GM19240 (cell line): ENCODE results near the gene VSTM2L.

ENCODE experiments used
- DNase-seq: peaks from one replicate; pipeline ENCODE4 v3.0.0; 2011; ENCODE audit warnings: low spot score; ENCODE audit not compliant: insufficient read length

VSTM2L gene

DNA sequence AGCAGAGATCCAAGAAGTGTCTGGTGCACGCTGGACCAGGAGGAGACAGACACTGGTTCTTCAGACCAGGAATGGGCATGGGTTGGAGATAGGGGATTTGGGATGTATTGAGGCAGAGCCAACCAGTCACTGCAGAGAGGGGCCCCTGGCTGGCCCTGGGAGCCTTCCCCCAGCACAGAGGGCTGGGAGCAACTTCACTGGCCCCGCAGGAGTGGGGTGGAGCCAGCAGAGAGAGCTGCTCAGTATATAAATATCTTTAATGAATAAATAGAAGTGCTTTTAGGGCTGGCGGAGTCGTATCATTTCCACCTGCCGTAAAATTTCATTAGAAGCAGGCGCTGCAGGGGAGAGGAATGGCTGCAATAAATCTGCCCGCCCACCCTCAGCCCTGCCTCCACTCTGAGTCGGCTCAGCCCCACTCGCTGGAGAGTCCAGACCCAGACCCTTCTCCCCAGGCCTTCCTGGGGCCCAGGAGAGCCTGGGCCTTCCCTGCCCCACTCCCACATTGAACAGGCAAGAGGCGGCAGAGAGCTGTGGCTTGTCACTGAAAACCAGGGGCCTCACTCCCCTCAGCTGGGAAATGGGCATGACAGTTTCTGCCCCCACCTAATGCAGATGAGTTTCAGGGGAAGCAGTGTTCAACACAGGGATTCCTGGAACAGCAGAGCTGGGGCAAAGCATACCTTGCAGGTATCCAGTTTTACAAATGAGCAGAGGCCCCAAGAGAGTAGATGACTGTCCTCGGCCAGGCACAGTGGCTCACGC is 23.9 kb upstream of the VSTM2L start:
- no peak for DNase-seq

DNA sequence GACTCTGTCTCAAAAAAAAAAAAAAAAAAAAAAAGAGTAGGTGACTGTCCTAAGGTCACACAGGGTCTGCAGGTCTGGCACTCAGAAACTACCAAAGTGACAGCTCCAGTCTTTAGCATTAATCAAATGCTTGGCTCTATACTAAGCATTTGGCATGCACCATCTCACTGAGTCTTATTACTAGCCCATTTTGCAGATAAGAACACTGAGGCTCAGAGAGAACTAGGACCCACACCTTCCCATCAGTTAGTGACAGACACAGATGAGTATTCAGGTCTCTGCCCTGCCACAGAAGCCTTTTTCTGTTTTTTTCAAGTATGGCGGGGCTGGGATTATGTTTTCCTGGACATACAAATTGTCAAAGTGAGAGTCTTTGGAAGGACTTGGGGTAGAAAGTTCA is 23.1 kb upstream of the VSTM2L start:
- no peak for DNase-seq

DNA sequence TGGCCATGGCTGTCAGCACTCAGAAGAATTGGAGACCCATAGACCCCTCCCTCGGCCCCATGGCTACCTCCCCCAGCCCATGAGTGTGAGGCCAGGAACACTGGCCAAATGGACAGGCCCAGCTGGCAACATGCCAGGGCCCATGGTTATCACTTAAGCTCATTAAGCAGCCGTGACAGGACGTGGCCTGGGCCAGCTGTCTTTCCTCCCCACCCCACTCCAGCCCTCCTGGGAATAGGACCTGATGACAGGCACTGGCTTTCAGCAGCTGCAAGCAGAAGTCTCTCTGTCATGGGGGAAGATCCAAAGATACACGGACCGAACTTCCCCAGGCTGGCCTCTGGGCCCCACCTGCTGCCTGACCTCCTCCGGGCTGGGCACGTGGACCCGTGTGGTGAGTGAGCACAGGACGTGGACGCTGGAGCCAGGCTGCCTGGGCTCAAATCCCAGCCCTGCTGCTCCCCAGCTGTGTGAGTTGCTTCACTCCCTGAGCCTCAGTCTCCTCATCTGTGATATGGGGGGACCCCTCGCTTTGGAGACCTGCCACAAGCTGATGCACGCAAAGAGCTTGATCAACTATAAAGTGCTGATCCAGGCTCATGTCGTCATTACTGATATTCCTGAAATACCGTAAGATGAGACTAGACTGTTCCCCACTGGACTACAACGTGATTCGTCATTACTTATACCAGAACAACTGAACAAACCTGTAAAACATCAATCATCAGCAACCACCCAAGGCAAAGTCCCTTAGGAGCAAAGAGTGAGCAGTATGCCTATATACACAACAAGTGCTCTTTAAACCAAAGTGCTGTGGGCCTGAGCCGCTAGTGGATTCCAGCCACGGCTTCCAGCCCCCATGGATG is 22.0 kb upstream of the VSTM2L start:
- DNase-seq, result no peak

DNA sequence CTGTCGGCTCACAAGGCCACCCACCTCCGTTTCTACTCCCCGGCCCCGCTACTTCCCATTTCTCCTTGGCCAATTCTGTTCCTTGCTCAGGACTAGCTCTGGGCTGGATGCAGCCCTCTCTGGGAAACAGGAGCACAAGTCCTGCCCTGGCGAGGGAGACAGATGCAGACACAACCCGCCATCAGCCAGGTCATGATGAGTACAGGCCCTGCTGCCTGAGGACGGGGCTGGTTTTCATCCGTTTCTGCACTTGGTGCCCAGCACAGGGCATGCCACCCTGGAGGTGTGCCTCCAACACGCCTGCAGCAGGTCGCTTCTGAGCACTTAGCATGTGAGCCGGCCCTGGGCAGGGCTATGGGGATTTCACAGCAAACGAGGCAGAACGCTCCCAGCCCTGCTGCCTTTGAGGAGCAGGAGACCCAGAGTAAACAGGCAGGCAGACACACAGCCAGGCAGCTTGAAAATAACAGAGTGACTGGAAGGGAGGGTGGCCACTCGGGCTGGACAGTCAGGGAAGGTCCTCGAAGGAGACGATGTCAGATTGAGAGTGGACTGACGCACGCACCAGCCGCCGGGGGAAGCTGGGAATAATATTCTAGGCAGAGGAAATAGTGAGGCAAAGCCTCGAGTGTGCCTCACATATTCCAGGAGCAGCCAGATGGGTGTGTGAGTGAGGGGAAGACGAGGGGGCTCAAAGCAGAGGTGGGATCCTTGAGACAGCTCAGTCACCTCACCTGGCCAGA is 21.2 kb upstream of the VSTM2L start:
- no peak for DNase-seq

DNA sequence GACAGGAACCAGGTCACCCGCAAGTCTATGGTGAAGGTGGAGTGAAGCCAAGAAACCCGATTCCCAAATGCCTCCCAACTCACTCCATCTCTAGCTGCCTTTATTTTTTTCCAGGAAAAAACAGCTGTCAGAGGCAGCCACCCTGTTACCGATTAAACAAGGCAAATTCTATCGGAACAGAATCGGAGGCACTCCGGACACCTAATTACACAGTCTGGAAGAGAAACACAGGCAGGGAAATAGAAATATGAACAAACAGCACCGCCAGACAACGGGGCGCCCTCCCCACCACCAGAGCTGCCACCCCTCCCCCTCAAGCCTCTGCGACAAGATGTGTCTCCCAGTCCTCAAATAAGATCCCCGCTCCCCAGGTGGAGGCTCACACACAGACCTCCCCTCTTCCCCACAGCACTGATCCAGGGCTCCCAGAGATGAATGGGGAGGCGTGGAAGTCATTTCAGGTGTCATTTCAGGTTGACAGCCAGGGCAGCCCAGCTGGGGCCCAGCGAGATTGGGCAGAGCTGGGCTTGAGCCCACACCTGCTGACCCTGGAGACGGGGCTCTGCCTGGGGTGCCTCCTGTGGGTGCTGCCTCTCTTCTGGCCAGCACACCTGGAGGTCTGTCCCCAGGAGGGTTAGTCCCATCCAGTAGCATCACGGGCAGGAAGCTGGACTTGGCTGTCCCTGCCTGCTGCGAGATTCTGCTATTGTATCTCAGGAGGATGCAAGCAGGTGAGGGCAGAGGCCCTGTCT is 19.8 kb upstream of the VSTM2L start:
- no peak for DNase-seq

DNA sequence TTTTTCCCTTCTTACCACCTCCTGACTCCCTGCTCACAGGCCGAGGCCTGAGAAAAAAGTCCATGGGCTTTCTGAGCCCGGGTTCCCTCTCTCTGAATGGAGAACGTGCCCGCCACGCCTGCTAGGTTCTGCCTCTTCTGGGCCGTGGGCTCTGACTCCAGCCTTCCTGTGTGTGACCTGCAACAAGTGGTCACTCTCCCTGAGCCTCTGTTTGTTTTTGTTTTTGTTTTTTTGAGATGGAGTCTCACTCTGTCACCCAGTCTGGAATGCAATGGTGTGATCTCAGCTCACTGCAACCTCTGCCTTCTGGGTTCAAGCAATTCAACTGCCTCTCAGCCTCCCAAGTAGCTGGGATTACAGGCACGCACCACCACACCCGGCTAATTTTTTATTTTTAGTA is 17.9 kb upstream of the VSTM2L start:
- no peak for DNase-seq

DNA sequence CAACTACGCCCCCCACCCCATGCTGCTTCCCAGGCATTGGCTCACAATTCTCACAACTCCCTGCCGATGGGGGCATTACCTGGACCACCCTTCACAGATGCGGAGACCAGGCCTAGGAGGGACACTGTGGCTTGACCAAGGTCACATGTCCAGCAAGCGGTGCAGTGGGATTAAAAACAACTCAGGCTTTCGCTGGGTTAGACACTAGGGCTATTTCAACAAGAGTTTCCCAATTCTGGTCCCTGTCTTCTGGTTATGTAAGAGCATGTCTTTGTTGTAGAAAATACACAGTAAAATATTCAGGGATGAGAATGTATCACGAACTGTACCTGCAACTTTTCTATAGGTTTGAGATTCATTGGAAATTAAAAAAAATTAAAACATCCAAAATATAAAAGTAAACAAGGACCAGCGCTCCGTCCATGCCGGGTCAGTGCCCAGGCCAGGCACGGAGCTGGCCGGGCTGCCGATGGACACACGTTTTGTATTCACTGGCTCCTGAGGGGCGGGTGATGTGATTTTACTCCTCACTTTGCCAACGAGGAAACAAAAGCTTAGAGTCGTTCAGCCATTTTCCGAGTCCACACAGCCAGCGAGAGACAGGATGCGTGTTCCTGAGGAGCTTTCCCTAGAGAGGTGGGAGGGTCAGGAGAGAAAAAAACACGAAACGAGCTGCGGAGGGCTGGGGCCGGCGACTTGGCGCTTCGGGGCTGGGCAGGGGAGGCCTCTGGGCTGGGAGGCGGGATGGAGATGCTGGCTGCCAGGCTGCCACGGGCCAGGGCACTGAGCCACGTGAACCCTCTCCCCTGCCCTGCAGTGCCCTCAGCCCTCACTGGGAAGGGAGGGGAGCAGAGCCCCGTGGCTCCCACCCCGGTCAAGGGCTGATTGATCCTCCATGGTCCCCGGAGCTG is 17.1 kb upstream of the VSTM2L start:
- no peak for DNase-seq

DNA sequence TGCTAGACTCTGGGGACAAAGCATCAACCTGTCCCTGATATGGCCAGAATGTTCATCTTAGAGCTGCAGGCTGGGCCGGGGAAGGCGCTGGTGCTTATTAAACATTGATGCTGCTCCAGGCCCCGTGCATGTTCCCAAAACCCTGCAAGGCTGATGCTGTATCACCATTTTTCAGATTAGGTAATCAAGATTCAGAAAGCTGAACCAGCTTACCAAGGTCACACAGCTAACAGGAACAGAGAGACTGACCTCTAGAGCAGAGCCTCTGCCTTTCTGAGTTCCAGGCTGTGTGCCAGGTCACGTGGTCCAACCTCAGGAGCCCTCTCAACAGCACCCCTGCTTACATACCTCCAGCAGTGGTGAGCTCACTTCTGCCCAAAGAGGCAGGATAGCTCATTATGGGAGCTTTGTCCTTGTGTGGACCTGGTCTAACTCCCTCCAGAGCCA is 16.1 kb upstream of the VSTM2L start:
- no peak for DNase-seq

DNA sequence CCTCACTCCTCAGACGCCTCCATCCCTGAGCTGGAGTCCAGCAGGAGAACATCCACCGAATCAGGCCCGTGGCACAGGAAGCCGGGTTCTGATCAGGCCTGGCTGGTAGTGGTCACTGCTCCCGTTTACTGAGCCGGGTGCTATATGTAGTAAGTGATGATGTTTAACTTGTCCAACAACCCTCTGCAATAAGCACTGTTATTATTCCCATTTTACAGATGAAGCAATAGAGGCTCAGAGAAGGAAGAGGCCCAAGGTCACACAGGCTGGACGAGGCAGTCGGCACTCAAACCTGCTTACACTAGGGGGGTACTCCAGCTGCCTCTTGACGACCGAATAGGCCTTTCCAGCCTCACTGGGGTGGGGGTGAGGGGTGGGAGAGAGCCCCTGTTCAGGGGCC is 14.3 kb upstream of the VSTM2L start:
- no peak for DNase-seq

DNA sequence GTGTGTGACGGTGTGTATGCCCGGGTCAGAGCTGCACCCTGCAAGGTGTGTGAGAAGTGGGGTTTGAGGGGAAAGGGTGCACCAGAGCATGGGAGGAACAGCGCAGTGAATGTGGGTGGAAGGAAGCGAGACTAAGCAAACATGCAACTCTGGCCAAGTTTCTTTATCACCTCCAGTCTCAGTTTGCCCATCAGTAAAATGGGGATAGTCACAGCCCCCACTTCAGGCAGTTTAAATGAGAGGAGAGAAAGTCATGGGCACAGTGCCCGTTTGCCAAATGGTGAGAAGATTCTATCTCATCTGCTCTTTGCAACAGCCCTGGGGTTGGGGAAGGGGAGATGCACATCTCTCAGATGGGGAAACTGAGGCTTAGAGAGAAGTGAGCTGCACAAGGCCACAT is 12.8 kb upstream of the VSTM2L start:
- DNase-seq, result no peak

DNA sequence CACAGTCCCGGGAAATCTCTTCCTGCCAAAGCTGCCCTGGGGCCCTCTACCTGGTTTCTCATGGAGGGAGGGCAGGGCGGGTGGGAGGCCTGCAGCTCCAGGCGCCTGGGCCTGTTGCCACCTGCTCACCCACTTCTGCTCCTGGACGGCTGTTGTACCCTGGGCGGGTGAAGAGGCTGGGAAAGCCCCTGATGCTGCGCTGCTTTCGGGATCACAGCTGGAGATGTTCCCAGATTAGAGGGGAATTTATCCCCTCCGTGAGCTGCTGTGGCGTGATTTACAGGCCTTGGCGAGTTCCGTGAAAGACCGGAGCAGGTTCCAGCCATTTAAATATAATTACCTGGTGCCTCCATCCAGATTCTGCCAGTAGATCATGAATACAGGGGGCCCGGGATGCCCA is 12.3 kb upstream of the VSTM2L start:
- no peak for DNase-seq

DNA sequence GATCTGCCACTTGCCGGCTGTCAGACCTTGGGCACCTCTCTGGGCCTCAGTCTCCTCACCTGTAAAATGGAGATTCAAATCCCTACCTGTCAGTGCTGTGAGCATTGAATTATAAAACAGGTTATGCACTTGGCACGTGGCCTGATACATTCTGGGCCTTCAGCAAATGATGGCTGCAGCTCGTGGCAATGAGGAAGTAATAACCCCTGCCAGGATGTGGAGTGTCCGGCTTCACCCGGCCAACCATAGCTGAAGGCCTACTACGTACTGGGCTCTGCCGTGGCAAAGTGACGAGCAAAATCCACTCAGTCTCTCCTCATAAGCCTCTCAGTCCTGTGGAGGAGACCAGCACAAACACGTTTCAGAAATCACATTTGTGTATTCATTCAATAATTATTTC is 10.9 kb upstream of the VSTM2L start:
- DNase-seq, result no peak

DNA sequence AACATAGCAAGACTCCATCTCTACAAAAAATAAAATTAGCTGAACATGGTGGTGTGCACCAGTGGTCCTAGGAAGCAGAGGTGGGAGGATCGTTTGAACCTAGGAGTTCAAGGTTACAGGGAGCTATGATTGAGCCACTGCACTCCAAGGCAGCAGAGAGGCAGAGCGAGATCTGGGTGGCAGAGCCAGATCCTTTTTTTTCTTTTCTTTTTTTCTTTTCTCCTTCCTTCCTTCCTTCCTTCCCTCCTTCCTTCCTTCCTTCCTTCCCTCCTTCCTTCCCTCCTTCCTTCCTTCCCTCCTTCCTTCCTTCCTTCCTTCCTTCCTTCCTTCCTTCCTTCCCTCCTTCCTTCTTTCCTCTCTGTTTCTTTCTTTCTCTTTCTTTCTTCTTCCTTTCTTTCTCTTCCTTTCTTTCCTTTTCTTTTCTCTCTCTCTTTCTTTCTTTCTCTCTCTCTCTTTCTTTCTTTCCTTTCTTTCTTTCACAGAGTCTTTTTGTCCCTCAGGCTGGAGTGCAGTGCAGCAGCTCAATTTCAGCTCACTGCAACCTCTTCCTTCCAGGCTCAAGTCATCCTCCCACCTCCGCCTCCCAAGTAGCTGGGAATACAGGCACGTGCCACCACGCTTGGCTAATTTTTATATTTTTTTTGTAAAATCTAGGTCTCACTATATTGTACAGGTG is 9.2 kb upstream of the VSTM2L start:
- DNase-seq, result no peak

DNA sequence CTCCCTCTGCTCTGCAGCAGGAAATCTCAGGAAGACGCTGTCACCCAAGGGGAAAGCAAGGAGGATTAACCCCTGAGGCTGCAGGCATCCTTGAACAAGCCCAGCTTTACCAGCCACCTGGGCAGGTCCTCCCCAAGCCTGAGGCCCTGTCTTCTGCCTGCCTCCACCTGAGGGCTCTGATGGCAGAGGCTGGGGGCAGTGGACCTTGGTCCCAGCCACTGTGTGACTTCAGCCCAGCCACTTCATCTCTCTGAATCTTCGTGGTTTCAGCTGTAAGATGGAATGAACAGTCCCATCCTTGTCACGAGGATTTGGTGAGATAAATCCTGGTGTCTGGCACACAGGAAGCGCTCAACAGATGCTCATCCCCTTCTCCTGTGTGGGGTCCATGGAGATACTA is 8.5 kb upstream of the VSTM2L start:
- DNase-seq, result no peak

DNA sequence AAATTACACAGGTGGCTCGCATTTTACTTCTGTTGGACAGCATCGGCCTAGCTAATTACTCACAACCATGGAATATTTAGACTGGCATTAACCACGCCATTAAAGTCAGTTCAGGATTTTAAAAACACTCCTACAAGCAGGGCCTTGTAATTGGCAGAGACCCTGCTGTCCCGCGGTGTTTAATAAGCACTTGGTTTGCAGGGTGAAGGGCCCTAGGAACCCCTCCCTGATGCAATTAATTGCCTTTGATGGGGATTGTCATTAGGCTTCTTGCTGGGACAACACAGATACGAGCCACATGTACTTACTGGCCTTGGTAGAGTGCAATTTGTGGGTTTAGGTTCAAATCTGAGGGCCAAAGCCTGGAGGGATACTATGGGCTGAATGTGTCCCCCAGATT is 7.8 kb upstream of the VSTM2L start:
- no peak for DNase-seq

DNA sequence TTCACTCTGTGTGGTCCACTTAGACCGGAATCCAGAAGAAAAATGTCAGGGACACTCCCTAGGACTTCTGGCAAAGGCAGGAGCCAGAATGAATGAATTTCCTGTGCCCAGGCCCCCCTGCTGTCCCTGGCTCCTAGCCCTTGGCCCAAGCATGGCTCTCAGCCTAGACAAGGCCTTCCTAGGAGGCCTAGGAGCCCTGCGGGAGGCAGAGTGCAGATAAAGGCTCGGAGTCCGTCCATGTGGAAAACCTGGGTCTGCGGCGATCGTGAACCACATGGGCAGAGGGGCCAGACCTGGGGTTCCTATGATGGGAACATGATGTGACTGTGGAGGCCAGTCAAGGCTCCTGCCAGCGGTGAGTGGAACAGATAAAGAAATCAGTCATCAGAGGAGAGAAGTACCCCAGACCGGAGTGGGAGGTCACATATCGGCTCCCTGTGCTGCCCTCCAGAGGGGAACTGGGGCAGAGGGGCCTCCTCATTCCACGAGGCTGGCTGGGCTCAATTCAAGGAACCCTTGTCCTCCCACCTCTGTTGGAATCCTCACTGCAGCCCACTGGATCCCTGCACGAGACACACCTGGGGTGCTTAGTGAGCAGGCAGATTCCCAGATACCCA is 5.9 kb upstream of the VSTM2L start:
- no peak for DNase-seq

DNA sequence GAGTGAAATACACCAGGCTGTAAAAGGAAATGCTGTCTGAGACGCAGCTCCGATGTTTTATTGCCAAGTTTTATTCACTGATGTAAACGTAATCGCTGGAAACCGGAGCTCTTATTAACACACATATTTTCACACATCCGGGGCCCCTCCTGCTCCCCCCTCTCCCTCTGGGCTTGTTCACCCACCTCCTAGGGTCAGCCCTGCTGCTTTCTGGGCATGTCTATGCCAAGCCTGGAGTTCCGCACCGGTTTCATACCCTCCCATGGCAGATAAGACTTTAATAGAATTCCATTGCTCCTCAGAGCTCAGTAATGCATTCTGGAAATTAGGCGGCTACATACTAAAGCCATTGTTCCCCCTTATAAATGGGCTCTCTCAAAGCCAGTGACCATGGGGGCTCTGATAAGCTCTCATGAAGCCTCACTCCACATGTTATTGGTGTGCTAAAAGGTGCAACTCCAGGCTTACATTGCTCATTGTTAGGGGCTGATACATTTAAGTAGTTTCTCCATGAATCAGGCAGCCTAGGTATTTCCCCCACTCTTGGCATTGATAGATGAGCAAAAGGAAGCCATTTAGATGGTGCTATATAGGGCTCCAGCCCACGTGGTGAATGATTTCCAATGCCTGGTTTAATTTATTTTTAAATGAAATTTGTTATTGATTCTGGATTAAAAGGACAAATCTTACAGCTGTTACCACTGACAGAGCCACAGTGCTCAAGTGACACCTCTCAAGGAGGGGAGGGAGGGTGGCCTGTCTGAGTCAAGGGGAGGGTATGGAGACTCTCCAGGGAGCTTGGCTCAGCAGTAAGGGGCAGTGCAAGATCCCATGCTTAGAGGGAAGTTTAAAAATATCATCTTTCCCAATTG is 4.5 kb upstream of the VSTM2L start:
- no peak for DNase-seq
